ENCODE measurements around the gene ARHGEF28. TPM values are rescaled to one million over a fixed set of nuclear protein-coding genes. Genes with fewer than 3 reads are reported as not detected.

Gene ARHGEF28
- total and polyA plus RNA-seq, 2 of the 4 experiments (the other 2 are of a cell fraction) = 3.6 to 16.0 TPM

DNA sequence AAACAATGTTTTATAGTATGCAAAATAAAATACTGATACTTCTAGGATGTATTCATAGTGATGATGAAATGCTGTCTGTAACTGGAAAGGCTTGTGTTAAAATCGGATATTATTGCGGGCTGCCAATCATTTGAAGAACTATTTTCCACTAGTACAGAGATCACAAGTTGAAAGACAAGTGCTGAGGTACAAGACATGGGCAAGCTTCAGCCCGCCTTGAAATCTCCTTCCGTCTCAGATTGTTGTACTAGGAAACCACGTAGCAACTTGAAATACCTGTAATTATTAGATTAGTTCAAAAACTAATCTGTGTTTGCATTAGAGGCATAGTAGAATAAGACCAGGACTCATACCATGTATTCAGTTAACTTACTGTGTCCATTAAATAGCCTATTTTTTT lies 218.2 kb downstream of the ARHGEF28 start:
- intact Hi-C loops (cut with micrococcal nuclease) = no loop called here
- H2AK9ac ChIP-seq (replicated peaks; ENCODE audit: low read depth, low read length, poor library complexity) = no peak overlapping the region
- H3K9ac ChIP-seq (ENCODE audit: low read depth, low read length) = no peak overlapping the region
- H4K91ac ChIP-seq (ENCODE audit: insufficient read depth, low read depth, low read length) = no peak overlapping the region
- H2BK5ac ChIP-seq (ENCODE audit: low read depth, low read length, poor library complexity, severe bottlenecking) = no peak overlapping the region
- H3K18ac ChIP-seq (ENCODE audit: low read depth, low read length) = no peak overlapping the region
- H2AFZ ChIP-seq (replicated peaks; ENCODE audit: low read length, poor library complexity) = no peak overlapping the region
- H3K4me3 ChIP-seq (ENCODE audit: insufficient read depth, low read depth, low read length) = no peak overlapping the region
- no peak overlapping the region for H2AK5ac ChIP-seq (ENCODE audit: low read depth, low read length)
- no peak overlapping the region for H3K4ac ChIP-seq (ENCODE audit: low read depth, low read length)
- WGBS, 2 experiments (ENCODE audit: extremely low coverage in 2 of 2, insufficient read length in 1 of 2) = no CpG with 5 or more reads among the region's 5 CpGs
- no peak for ATAC-seq (ENCODE audit: low read depth)
- H4K20me1 ChIP-seq (ENCODE audit: insufficient read depth, low read length) = no peaks in the 10 kb centered on the region
- peaks cover 4 to 9% of the 10 kb centered on the region in 2 experiments; a peak in 1 of 4 replicates for H3K79me1 ChIP-seq (ENCODE audit: low read depth in 1 of 2, low read length in 2 of 2)
- no peak overlapping the region for H2BK20ac ChIP-seq (ENCODE audit: low read depth, low read length)
- ChIA-PET CTCF (no interaction called here), POLR2A (ENCODE audit: unreplicated experiment) (no interaction called here)
- TF ChIP-seq MXI1 (IDR thresholded peaks at IDR 0.05; ENCODE audit: borderline replicate concordance, low read depth, low read length) = no peak
- no peak for TF ChIP-seq BHLHE40 (IDR thresholded peaks at IDR 0.05; ENCODE audit: low read depth, low read length)
- no peak for TF ChIP-seq RAD21 (IDR thresholded peaks at IDR 0.05; ENCODE audit: low read length)
- TF ChIP-seq, protein P1, sequence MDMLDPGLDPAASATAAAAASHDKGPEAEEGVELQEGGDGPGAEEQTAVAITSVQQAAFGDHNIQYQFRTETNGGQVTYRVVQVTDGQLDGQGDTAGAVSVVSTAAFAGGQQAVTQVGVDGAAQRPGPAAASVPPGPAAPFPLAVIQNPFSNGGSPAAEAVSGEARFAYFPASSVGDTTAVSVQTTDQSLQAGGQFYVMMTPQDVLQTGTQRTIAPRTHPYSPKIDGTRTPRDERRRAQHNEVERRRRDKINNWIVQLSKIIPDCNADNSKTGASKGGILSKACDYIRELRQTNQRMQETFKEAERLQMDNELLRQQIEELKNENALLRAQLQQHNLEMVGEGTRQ (IDR thresholded peaks at IDR 0.05; ENCODE audit: low read depth, low read length) = no peak
- TF ChIP-seq MAZ (IDR thresholded peaks at IDR 0.05; ENCODE audit: borderline replicate concordance, low read depth, low read length) = no peak
- TF ChIP-seq, protein P2, sequence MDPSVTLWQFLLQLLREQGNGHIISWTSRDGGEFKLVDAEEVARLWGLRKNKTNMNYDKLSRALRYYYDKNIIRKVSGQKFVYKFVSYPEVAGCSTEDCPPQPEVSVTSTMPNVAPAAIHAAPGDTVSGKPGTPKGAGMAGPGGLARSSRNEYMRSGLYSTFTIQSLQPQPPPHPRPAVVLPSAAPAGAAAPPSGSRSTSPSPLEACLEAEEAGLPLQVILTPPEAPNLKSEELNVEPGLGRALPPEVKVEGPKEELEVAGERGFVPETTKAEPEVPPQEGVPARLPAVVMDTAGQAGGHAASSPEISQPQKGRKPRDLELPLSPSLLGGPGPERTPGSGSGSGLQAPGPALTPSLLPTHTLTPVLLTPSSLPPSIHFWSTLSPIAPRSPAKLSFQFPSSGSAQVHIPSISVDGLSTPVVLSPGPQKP (IDR thresholded peaks at IDR 0.05; ENCODE audit: borderline replicate concordance, low read depth, low read length) = no peak
- no peak for TF ChIP-seq POLR2A (IDR thresholded peaks at IDR 0.05; ENCODE audit: low read depth, low read length)
- no peak for TF ChIP-seq RFX5 (IDR thresholded peaks at IDR 0.05; ENCODE audit: low read depth, low read length)
- TF ChIP-seq RCOR1 (IDR thresholded peaks at IDR 0.05; ENCODE audit: insufficient replicate concordance, low read length) = no peak
- no peak for TF ChIP-seq FOS (IDR thresholded peaks at IDR 0.05; ENCODE audit: low read depth, low read length)
- no peak for TF ChIP-seq MAFK (IDR thresholded peaks at IDR 0.05; ENCODE audit: low read depth, low read length)
- TF ChIP-seq, protein P3, sequence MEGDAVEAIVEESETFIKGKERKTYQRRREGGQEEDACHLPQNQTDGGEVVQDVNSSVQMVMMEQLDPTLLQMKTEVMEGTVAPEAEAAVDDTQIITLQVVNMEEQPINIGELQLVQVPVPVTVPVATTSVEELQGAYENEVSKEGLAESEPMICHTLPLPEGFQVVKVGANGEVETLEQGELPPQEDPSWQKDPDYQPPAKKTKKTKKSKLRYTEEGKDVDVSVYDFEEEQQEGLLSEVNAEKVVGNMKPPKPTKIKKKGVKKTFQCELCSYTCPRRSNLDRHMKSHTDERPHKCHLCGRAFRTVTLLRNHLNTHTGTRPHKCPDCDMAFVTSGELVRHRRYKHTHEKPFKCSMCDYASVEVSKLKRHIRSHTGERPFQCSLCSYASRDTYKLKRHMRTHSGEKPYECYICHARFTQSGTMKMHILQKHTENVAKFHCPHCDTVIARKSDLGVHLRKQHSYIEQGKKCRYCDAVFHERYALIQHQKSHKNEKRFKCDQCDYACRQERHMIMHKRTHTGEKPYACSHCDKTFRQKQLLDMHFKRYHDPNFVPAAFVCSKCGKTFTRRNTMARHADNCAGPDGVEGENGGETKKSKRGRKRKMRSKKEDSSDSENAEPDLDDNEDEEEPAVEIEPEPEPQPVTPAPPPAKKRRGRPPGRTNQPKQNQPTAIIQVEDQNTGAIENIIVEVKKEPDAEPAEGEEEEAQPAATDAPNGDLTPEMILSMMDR (conservative IDR thresholded peaks at IDR 0.05; ENCODE audit: low read depth, low read length) = no peak
- no peaks in the 10 kb centered on the region for H3K27me3 ChIP-seq (ENCODE audit: control insufficient read depth, insufficient read depth, low read length)
- H4K5ac ChIP-seq (ENCODE audit: low read depth, low read length) = no peak overlapping the region
- H3K9me3 ChIP-seq (ENCODE audit: control insufficient read depth, insufficient read depth, low read length) = no peaks in the 10 kb centered on the region
- H3K27ac ChIP-seq (ENCODE audit: insufficient read depth, low read length) = no peak overlapping the region
- no peak for DNase-seq
- no peak overlapping the region for H3K4me2 ChIP-seq (ENCODE audit: low read depth, low read length)
- H3K9me1 ChIP-seq (ENCODE audit: insufficient read depth, low read length) = peaks cover 2% of the 10 kb centered on the region
- no peaks in the 10 kb centered on the region for H3K4me1 ChIP-seq (ENCODE audit: control insufficient read depth, insufficient read depth, low read length)
- H4K8ac ChIP-seq (ENCODE audit: low read depth in 2 of 2, low read length in 2 of 2) = no peak overlapping the region
- dilution Hi-C loops (cut with HindIII; ENCODE audit: low sequenced_read_pairs, unreplicated experiment) = no loop called here
- peaks cover 4% of the 10 kb centered on the region for H3K36me3 ChIP-seq (ENCODE audit: control insufficient read depth, insufficient read depth, low read length)
- in situ Hi-C loops (cut with MboI; ENCODE audit: low sequenced_read_pairs) = no loop called here
- no peak overlapping the region for H3K56ac ChIP-seq (ENCODE audit: extremely low read depth, insufficient read depth, low read length)
- no peak overlapping the region for H2BK120ac ChIP-seq (ENCODE audit: low read depth, low read length)
- H2BK15ac ChIP-seq (ENCODE audit: low read depth, low read length) = no peak overlapping the region
- no TSS peak for BruUV-seq (replicated peaks)
- no peak overlapping the region for H3K14ac ChIP-seq (replicated peaks; ENCODE audit: low read depth, low read length)
- H3K23ac ChIP-seq (ENCODE audit: low read depth, low read length) = no peak overlapping the region
